GM18520 (cell line): ENCODE results near the gene MYL4.
A peak's percentile ranks its signal among the peaks of the same experiment; 100 is the strongest.
"Not testable (repeated sequence)": the region's sequence is repeated elsewhere in the genome, so short reads cannot be mapped to it uniquely, and the experiment has no call there.

Experiments used
- ATAC-seq: cut with Tn5 transposase; IDR thresholded peaks from one replicate; pipeline ENCODE4 v1.9.1; 2021; ENCODE audit not compliant: unreplicated experiment

MYL4 gene

DNA sequence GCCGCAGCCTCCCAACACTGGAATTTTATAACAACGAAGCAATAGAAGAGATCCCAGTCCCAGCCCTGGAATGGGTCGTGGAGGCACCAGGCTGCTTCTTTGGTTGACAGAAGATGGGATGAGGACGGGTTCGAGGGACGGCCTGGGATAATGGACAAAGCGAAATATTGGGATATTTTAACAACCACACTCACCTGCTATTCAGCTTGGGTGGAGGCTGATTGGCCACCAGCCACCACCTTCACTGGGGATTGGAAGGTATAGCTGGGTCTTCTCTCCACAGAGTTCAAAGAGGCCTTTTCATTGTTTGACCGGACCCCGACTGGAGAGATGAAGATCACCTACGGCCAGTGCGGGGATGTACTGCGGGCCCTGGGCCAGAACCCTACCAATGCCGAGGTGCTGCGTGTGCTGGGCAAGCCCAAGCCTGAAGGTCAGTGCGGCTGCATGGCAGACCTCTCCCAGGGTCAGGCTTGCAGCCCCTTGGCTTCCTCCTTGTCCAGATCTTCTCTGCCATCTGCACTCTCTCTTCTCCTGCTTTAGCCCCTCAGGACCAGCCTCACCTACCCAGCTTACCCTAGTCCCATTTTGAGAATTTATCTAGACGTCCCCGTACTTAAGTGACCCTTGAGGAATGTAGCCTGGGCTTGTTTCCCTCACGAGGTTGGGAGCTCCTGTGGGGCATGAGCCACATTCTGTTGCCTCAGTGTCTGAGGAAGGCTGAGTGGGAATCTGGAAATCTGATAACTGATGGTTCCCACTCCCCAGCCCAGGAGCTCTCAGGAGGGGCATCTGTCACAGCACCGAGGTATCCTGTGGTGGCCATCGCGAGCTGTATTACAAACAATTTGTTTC lies 10.7 kb downstream of the MYL4 start:
- ATAC-seq: no peak

DNA sequence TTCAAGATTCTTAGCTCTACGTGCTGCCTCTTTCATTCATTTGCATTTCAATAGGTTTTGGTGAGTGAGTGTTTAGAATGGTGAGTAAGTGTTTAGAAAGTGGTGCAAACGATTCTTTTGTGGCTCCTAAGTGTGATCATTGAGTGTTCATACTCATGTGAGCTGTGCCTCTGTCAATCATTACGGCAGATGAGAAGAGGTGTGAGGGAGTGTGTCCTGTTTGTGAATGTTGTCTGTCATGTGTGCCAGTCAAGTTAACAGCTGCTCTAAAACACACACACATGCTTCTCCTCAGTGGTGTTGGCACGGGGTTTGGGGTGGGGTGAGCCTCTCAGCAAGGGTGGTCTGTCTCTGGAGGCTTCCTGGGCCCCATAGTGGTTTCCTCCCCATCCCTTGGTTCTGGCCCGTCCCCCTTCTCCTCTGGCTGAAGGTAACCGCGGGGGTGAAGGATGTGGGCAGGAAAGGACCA lies 11.4 kb downstream of the MYL4 start:
- peak; percentile 48 for ATAC-seq

DNA sequence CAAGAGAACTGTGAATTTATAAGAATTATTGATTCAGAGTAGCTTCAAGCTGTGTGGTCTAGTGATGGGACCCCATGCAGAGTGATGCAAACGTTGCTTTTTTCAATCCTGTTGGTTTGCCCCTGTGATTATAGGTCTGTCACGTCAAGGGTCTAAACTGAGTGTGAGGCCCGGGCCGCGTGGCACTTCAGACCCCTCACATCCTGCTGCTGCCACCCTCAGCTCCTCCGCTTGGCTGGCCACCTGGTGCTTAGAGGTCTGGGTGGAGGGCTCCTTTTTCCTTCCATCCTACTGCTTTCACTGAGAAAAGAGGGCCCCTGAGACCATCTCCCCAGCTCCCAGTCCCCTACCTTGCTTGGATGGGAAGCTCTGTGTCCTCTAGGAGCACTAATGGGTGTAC lies 12.0 kb downstream of the MYL4 start:
- no peak for ATAC-seq

DNA sequence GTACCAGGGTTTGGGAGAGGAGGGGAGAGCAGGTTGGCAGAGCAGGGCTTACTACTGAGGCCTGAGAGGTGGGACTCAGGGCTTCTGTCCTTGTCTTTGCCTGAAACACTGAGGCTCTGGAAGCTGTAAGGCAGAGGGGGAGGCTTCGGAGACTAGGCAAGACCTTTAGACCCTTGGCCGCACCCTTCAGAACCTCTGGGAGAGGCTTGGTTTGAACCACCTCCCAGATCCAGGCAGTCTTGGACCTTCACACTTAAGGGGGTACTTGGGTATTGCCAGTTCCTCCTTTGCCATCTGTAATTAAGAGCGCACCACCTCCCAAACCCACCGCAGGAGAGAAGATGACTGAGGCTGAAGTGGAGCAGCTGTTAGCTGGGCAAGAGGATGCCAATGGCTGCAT lies 12.9 kb downstream of the MYL4 start:
- no peak for ATAC-seq

DNA sequence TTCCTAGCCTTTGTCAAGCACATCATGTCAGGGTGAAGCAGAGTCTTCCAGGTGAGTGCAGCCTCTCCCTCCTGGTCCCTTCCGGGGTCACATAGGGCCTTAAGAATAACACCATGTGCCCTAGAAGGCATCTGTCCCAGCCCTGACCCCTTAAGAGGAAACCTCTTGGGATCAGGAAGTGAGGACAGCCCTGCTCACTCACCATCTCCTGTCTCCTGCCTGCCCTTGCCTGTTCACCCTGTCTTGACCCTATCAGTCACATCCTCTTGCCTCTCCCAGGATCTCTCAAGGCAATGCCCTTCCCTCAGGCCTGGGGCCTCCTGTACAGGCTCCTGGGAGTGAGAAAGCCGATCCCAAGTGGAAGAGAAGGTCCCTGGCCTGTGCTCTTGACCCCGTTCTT lies 13.9 kb downstream of the MYL4 start:
- no peak for ATAC-seq

DNA sequence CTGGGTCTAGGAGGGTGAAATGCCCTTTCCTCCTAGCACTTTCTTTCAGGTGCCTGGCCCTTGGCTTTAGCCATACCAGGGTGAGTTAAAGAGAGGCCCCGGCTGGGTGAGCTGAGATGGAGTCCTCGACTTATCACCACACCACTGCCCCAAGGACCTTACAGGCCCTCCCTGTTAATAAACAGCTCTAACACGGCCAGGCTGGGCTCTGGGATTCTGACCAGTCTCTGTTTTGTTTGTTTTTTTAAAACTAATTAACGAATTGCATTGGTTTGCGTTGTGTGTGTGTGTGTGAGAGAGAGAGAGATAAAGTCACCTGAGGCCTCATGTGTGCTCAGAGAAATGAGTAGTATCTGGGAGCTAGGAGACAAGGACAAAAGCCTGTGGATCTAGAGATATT lies 14.3 kb downstream of the MYL4 start:
- no peak for ATAC-seq

DNA sequence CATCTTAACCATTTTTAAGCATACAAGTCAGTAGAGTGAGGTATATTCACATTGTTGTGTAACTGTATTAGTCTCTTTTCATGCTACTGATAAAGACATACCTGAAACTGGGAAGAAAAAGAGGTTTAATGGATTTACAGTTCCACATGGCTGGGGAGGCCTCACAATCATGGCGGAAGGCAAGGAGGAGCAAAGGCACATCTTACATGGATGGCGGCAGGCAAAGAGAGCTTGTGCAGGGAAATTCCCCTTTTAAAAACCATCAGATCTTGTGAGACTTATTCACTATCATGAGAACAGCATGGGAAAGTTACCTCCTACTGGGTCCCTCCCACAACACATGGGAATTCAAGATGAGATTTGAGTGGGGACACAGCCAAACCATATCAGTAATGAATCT lies 14.9 kb downstream of the MYL4 start:
- not testable (repeated sequence) for ATAC-seq

DNA sequence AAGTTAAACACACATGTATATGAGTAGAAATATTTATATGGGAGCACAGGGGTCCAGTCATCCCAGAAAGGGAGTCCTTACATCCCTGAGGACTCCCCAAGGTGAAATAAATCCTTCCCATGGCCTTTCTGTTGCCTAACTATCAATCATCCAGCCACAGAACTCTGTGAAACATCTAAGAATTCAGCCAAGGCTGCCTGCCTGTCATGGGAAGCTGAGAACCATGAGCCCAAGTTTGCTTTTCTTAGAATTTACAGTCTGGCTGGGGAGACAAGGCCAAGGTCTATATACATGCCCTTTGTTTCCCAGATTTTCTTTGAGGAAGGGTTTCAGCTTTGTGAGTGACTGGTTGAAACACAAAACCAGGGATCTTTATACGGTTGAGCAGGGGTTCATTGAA lies 15.8 kb downstream of the MYL4 start:
- ATAC-seq: no peak

DNA sequence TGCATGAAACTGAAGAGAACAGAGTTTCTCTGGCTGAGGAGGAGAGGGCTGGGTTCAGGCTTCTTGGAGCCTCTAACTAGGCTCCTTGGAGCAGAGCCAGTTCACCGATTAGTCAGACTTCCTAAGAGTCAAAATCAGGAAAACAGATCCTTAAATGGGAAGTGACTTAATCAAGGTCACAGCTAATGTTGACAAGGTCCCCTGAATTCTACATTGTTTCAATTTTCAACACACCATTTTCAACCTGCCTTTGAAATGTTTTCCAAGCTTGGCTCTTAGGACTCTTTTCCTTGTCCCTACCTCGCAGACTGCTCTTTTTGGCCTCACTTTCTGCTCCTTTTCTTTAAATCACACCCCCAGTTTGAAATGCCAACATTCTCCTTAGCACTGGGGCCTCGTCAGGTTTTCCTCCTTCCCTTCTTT lies 16.3 kb downstream of the MYL4 start:
- ATAC-seq: no peak

DNA sequence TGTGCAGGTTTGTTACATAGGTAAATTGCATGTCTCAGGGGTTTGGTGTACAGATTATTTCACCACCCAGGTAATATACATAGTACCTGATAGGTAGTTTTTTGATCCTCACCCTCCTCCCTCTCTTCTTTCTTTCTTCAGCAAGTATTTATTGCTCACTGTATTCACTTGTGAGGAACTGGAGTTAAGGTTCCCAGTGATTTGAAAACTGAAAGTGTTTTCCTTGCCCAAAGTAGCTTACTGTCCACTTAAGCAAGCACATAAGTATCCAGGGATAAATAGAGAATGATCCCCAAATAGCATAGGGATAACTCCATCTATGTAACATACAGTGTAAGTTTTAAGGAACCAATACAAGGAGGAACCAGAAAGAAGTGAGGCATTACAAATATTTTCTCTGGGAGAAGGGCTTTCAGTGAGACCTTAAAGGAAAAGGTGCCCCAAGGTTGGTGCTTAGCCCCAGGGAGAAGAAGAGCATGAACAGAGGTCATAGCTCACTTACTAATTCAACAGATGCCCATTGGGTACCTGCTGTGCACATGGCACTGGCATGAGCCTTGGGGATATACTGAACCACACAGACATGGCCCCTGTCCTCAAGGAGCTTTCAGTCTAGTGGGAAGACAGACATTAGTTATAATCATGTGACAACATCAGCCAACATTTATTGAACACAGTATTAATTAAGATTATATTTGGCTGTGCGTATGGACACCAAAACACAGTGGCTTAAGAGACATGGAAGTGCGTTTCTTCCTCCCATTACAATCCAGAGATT lies 17.0 kb downstream of the MYL4 start:
- no peak for ATAC-seq

DNA sequence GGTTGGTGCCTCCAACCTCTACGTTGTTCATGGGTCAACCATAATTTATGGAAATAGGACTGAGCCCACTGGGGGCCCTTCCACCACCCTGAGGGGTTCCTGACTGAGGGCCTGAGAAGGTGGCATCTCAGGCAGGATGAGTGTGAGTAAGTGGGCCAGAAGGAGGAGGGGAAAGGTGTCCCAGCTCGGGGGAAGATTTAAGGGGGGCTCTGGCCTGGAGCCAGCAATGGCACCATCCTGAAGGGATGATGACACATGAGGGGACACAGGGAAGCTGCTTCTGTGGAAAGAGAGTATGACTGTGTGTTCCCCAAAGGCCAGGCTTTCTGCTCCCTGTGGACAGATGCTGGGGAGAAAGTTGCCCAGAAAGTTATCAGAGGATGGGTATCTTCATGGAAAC lies 18.7 kb downstream of the MYL4 start:
- no peak for ATAC-seq

DNA sequence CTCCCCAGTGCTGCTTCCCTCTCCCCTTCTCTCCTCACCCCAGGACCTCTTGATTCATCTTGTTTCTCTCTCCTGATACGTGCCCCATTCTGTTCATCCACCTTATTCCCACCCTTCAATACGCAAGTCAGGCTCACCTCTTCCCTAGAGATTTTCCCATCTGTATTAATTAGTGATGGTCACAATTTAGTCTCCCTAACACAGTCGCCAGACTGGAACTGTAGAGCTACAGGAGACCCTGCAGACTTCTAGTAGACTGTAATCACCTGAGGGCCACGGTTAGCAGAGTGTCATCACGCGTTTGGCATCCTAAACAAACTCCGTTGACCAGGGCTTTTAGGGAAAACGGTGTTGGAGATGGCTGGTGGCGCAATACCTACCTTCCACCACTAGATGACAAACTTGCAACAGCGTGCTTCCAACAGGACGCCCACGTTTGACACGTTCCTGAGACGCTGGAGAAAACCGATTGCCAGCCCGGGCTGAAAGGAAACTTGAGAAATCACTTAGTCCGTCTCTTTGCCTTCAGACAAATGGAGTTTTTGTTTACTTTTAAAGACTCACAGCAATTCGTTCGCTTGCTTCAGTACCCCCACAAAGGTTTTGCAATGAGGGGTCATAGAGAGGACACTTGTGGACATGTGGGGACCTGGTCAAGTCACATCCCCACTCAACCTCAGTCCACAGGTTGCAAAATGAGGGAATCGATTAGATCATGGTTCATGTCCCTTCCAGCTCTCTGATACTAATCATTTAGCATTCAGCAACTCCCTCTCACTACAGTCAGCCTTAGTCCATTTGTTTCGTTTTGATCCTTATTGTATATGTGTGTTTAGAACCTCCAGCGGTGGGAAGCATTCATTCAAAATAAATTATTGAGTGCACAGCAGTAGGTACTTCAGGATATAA lies 20.6 kb downstream of the MYL4 start:
- ATAC-seq: no peak

DNA sequence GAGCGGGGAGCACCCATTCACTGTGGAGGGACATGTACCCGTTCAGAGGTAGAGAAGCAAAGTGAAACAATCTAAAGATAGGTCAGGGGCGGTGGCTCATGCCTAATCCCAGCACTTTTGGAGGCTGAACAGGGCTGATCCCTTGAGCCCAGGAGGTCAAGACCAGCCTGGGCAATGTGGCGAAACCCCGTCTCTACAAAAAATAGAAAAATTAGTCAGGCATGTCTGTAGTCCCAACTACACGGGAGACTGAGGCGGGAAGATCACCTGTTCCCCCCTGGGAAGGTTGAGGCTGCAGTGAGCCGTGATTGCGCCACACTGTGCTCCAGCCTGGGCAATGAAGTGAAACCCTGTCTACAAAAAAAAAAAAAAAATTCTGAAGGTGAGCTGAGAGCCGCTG lies 21.7 kb downstream of the MYL4 start:
- ATAC-seq: no peak

DNA sequence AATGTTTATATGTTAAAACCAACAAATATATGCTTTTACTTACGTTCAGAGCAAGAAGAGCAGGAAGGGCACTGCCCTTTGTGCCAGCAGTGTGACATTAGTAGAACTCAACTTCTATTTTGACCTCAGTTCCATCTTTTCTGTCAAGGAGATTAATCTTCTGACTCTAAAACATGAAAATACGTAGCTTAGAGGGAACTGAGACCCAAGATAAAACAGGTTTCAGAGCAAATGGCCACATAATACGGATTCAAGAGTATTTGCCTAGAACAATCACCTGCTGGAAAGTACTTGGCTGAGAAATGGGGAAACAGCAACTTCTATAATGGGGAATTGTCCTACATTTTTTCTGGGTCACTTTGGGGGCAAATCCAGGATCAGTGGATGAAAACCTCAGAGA lies 22.2 kb downstream of the MYL4 start:
- ATAC-seq: no peak

DNA sequence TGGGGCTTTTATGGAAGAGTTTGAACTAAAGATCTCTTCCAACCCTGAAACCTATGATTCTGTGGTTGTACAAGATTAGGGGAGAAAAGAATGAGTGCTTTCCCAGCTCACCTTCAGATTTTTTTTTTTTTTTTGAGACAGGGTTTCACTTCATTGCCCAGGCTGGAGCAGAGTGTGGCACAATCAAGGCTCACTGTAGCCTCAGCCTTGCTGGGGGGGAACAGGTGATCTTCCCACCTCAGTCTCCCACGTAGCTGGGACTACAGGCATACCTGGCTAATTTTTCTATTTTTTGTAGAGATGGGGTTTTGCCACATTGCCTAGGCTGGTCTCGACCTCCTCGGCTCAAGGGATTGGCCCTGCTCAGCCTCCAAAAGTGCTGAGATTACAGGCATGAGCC lies 22.7 kb downstream of the MYL4 start:
- ATAC-seq: no peak

DNA sequence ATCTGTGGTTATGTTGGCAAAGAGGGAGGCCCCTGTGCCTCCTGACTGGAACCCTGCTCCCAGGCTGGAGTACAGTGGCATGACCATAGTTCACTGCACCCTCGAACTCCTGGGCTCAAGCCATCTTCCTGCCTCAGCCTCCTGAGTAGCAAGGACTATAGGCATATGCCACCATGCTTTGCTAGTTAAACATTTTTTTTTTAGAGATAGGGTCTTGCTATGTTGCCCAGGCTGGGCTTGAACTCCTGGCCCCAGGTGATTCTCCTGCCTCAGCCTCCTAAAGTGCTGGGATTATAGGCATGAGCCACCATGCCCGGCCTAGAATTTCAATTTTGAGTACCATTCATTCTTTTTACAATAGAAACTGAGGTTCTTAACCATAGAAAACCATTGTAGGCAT lies 23.3 kb downstream of the MYL4 start:
- ATAC-seq: no peak

DNA sequence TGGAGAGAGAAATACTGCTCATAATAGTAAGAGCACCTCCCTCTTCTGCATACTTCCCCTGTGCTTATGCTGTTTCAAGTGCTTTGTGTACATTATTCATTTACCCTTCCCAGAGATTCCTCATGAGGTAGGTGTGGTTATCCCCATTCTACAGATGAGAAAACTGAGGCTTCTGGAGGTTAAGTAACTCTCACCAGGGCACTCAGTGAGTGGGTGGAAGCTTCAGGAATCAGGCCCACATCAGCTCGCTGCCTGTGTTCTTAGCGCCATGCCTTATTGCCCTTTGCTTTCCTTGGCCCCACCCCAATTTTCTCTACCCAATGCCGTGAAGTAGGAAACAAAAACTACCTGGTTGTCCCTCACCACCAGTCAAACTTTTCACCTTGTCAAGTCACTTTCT lies 26.4 kb downstream of the MYL4 start:
- no peak for ATAC-seq

DNA sequence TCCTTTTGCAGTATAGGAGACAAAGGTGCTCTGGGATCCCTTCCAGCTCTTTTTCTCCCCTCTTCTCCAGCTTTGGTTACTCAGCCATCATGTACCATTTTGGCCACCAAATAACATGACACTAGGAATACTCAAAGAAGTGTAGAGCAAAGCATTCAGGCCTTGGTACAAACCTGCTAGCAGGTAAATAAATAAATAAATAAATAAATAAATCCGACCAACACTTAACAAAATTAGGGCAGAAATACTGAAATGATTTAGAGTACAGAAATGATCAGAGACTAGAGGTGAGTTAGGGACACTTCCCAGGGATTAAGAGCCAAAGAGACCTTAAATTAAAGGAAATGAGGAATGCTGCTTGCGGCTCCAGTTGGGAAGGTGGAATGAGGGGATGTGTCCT lies 26.8 kb downstream of the MYL4 start:
- ATAC-seq: no peak

DNA sequence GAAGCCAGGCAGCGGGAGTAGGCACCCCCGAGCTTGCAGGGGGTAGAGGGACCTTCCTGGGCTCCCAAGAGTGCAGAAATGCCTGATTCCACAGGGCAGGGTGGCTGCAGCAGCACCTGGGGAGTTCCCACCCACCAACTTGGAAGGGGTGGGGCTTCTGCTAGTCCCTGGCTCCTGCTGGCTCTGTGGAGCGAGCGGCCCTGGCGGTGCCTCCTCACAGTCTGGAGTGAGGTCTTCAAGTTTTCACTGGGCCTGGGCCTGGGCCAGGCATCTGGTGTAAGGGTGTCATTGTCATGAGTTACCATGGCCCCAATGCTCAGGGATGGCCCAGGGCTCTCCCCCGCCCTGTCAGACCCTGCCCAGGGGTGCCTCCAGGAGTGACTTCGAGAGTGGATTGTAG lies 28.7 kb downstream of the MYL4 start:
- no peak for ATAC-seq

DNA sequence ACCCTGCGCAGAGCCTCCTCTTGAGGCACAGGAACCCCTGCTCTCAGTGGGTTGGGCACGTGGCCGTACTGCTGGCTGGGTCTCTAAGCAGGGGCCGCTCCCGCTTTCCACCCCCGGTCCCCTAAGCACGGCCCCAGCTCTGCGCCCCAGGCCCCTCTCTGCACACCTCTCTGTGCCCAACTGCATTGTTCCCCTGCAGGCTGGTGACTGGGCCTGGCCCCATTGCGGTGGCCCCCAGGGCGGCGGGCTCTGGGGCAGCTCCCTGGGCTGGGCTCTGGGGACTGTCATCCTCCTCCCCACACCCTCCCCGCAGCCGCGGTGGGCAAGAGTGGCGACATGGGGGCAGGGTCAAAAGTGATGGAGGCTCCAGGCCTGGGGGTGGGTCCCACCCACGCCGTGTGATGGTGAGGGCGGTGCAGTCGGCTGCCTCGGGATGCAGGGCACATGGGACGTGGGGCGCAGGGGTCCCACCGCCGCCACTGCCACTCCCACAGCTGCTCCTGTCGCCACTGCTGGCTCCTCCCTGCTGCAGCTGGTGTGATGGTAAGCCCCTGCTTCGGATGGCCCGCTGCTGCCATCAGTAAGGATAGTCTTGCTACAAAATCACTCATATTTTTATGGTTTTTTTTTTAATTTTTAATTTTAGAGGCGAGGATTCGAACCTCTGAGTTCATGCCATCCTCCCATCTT lies 29.3 kb downstream of the MYL4 start:
- ATAC-seq: no peak

DNA sequence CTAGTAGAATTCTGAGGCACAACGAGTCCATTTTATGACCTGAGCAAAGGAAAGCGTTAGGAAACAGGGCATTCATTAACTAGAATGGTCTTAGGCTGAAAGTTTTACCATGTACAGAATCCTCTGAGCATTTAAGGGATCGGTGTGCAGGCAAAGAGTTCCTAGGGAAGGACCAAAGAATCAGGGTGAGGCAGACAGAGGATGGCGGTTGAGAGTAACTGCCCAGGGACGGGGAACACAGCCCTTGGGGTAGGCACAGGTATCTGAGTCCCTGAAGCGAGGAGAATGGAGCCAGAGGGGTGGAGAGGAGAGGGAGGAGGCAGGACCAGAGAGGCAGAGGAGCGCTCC lies 30.4 kb downstream of the MYL4 start:
- no peak for ATAC-seq
